Osteoblast (primary cell): ENCODE results near the gene SMARCC2. TPM values are rescaled to one million over a fixed set of nuclear protein-coding genes. Genes with fewer than 3 reads are reported as not detected.

Experiments used
- DNase-seq: peaks from one replicate; pipeline ENCODE4 v3.0.0; 2011; ENCODE audit warnings: low spot score, mixed read lengths; ENCODE audit not compliant: insufficient read length; ENCODE audit errors: missing footprints
- H2AFZ ChIP-seq: 2 replicates; pipeline ENCODE4 v1.6.0; 2011; ENCODE audit warnings: mild to moderate bottlenecking, low read length
- H3K27ac ChIP-seq: 2 replicates; pipeline ENCODE4 v1.5.1; 2011; ENCODE audit warnings: mild to moderate bottlenecking, low read depth, low read length, moderate library complexity
- H3K27me3 ChIP-seq: 2 replicates; pipeline ENCODE4 v1.6.0; 2012; ENCODE audit warnings: mild to moderate bottlenecking, control low read depth, inconsistent platforms, low read length, moderate library complexity; ENCODE audit not compliant: insufficient read depth
- H3K36me3 ChIP-seq: 2 replicates; pipeline ENCODE4 v1.5.1; 2011; ENCODE audit warnings: mild to moderate bottlenecking, low read length, control low read depth, moderate library complexity; ENCODE audit not compliant: insufficient read depth
- H3K4me1 ChIP-seq: 2 replicates; pipeline ENCODE4 v1.5.1; 2011; ENCODE audit warnings: mild to moderate bottlenecking, low read length, control low read depth, moderate library complexity; ENCODE audit not compliant: insufficient read depth
- H3K4me2 ChIP-seq: 2 replicates; pipeline ENCODE4 v1.6.0; 2011; ENCODE audit warnings: mild to moderate bottlenecking, low read length; ENCODE audit not compliant: insufficient read depth
- H3K4me3 ChIP-seq: fragments of 200-600 bp; sonication (generic); 3 replicates; pipeline ENCODE4 v1.5.1; 2012; ENCODE audit warnings: mild to moderate bottlenecking, low read length, inconsistent platforms; ENCODE audit not compliant: insufficient read depth
- H3K79me2 ChIP-seq: 2 replicates; pipeline ENCODE4 v1.6.0; 2012; ENCODE audit warnings: mild to moderate bottlenecking, low read length, control low read depth, inconsistent platforms; ENCODE audit not compliant: insufficient read depth
- H3K9me3 ChIP-seq: 2 replicates; pipeline ENCODE4 v1.5.1; 2011; ENCODE audit warnings: low read depth, low read length, control low read depth
- H4K20me1 ChIP-seq: 2 replicates; pipeline ENCODE4 v1.6.0; 2012; ENCODE audit warnings: mild to moderate bottlenecking, low read length, control low read depth; ENCODE audit not compliant: insufficient read depth
- total RNA-seq: library from RNA; depleted of rRNA; stranded (reverse); fragments of >200 nt; gene quantifications from 2 replicates; pipeline ENCODE4 v1.2.3, GENCODE V29; 2012
- TF ChIP-seq, protein P1 (sequence below): IDR thresholded peaks from 2 replicates; pipeline ENCODE4 v1.5.1; 2011; ENCODE audit warnings: mild to moderate bottlenecking, low read depth, low read length, moderate library complexity; ENCODE audit errors: extremely low read depth

The SMARCC2 gene
- total RNA-seq, 1 donor, result 65.9 TPM

DNA sequence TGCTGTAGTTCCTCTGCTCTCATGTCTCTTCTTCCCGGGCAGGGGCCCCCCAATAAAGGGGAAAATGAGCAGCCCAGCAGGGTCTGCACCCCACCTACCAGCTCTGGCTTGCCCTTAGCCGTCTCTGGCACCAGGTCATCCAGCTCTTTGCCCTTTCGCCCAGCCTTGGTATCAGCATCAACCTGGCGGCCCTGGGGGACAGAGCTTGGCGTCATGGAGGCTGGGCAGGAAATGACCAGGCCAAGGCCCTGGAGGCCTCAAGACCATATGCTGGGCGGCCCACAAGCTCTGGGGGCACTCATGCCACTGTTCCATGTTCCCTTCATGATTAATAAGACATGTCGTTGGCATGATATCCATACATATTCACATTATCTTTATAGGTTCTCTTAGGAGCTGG is 16.4 kb downstream of the SMARCC2 start:
- TF ChIP-seq, protein P1, sequence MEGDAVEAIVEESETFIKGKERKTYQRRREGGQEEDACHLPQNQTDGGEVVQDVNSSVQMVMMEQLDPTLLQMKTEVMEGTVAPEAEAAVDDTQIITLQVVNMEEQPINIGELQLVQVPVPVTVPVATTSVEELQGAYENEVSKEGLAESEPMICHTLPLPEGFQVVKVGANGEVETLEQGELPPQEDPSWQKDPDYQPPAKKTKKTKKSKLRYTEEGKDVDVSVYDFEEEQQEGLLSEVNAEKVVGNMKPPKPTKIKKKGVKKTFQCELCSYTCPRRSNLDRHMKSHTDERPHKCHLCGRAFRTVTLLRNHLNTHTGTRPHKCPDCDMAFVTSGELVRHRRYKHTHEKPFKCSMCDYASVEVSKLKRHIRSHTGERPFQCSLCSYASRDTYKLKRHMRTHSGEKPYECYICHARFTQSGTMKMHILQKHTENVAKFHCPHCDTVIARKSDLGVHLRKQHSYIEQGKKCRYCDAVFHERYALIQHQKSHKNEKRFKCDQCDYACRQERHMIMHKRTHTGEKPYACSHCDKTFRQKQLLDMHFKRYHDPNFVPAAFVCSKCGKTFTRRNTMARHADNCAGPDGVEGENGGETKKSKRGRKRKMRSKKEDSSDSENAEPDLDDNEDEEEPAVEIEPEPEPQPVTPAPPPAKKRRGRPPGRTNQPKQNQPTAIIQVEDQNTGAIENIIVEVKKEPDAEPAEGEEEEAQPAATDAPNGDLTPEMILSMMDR, result no peak
- H3K4me2 ChIP-seq, result no peak overlapping the region
- H3K4me1 ChIP-seq, result no peaks in the 10 kb centered on the region
- DNase-seq, result no peak
- H3K27me3 ChIP-seq, result no peaks in the 10 kb centered on the region
- no peak overlapping the region for H3K27ac ChIP-seq
- peaks cover 79% of the 10 kb centered on the region for H3K36me3 ChIP-seq
- H4K20me1 ChIP-seq, result no peaks in the 10 kb centered on the region
- H3K4me3 ChIP-seq, result no peak overlapping the region
- H2AFZ ChIP-seq, result no peak overlapping the region
- H3K9me3 ChIP-seq, result no peaks in the 10 kb centered on the region
- H3K79me2 ChIP-seq, result no peaks in the 10 kb centered on the region

DNA sequence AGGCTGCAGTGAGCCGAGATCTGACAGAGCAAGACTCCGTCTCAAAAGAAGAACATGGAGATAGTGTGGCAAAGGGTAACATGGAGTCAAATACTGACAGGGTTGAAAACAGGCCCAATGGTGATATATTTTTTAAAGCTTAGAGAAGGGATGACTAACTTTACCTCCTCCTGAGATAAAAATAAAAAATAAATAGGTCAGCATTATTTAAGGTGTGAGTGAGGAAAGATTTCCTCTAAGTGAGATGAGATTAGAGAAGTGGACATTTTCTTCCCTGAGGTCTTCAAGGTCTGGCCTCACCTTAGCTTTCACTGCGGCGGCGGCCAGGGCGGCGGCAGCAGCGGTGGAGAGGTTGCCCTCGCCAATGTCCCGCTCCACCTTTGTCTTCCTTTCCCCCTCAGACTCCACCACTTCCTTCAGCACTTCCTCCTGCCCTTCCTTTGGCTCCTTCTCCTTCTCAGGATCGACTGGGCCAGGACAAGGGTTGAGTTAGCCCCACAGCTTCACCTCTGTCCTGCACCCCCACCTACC is 20.0 kb downstream of the SMARCC2 start:
- Histone ChIP-seq H2AFZ (no peak overlapping the region), H3K4me2 (no peak overlapping the region), H3K79me2 (no peaks in the 10 kb centered on the region), H3K36me3 (peaks cover 76% of the 10 kb centered on the region), H3K4me3 (no peak overlapping the region), H3K27ac (no peak overlapping the region), H4K20me1 (no peaks in the 10 kb centered on the region), H3K27me3 (no peaks in the 10 kb centered on the region), H3K4me1 (no peaks in the 10 kb centered on the region), H3K9me3 (no peaks in the 10 kb centered on the region)
- DNase-seq, result no peak
- TF ChIP-seq, protein P1, result no peak

DNA sequence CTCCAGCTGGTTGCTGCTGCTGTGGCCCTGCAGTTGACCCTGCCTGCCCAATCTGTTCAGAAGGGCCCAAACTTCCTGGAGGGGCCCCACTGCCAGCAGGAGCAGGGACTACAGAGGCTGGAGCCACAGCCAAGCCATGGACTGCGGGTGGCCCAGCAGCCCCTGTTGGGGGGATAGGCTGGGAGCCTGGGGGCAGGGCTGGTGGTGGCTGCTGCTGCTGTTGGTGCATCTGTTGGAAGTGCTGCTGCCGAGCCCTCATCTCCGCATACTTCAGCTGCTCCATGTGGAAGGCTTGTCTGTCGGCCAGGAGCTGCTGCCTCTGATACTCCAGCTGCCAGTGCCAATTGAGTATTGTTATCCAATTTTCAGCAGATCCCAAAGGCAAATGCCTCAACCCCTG is 23.9 kb downstream of the SMARCC2 start:
- TF ChIP-seq, protein P1, result no peak

DNA sequence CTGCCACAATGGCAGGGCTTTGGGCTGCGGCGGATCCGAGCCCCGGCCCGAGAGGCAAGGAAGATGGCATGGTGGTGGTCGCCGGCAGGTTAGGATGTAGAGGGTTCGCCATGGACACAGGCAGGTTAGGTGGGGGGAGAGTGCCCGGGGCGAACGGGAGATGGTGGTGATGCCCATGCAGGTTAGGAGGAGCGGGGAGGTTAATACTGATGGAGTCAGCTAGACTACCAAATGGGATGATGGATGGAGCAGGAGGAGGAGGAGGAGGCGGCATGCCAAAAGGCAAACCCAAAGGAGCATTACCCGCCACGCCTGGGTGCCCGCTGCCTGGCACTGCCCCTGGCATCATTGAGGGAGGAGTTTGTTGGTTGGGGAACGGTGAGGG is 24.9 kb downstream of the SMARCC2 start:
- Histone ChIP-seq H3K9me3 (no peaks in the 10 kb centered on the region), H4K20me1 (peaks cover 38% of the 10 kb centered on the region), H3K4me2 (no peak overlapping the region), H3K4me1 (peaks cover 19% of the 10 kb centered on the region), H3K27ac (no peak overlapping the region), H3K36me3 (peaks cover 78% of the 10 kb centered on the region), H3K4me3 (no peak overlapping the region), H3K27me3 (no peaks in the 10 kb centered on the region), H3K79me2 (peaks cover 27% of the 10 kb centered on the region), H2AFZ (no peak overlapping the region)
- TF ChIP-seq, protein P1, result no peak
- DNase-seq, result no peak

More for the DNA sequence above, 23.9 kb downstream of the SMARCC2 start:
- Histone ChIP-seq H4K20me1 (peaks cover 27% of the 10 kb centered on the region), H3K27ac (no peak overlapping the region), H3K9me3 (no peaks in the 10 kb centered on the region), H3K4me2 (no peak overlapping the region), H3K4me3 (no peak overlapping the region), H3K36me3 (peaks cover 78% of the 10 kb centered on the region), H2AFZ (no peak overlapping the region), H3K4me1 (peaks cover 9% of the 10 kb centered on the region), H3K79me2 (peaks cover 17% of the 10 kb centered on the region), H3K27me3 (no peaks in the 10 kb centered on the region)
- no peak for DNase-seq
